ENCODE results near the gene STPG2. TPM values are rescaled to one million over a fixed set of nuclear protein-coding genes. Genes with fewer than 3 reads are reported as not detected.

The STPG2 gene
- total RNA-seq, 1 experiment from 2014 or later = 0.35 TPM

DNA sequence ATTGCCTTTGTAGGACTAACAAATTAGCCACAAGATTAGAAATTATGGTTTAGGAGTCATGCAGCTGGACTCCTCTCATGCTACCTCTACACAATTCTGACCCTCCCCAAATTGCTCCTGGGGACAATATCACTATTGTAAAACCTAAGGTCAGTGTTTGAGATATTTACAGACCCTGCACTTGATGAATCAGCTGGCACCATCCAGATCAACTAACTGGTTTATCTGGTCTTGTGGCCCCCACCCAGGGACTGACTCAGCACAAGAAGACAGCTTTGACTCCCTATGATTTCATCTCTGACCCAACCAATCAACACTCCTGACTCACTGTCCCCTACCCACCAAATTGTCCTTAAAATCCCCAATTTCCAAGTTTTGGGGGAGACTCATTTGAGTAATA lies 192.4 kb downstream of the STPG2 start:
- H3K27me3 ChIP-seq (ENCODE audit: insufficient read depth, low read depth) = no peaks in the 10 kb centered on the region
- ChIA-PET POLR2A (ENCODE audit: unreplicated experiment) (no interaction called here), CTCF (no interaction called here)
- H3K9me3 ChIP-seq (ENCODE audit: insufficient read depth, low read depth) = peaks cover 8% of the 10 kb centered on the region; the same call in 1 of the 2 replicates
- H3F3A ChIP-seq (ENCODE audit: insufficient read depth, low read depth) = no peaks in the 10 kb centered on the region
- BruUV-seq (replicated peaks) = no TSS peak
- no peak overlapping the region for H3K4me2 ChIP-seq
- no peaks in the 10 kb centered on the region for H3K9me2 ChIP-seq (ENCODE audit: insufficient read depth)
- H3K36me3 ChIP-seq (ENCODE audit: low read depth) = no peaks in the 10 kb centered on the region
- H3K79me2 ChIP-seq (ENCODE audit: low read depth) = no peaks in the 10 kb centered on the region
- TF ChIP-seq, protein P1, sequence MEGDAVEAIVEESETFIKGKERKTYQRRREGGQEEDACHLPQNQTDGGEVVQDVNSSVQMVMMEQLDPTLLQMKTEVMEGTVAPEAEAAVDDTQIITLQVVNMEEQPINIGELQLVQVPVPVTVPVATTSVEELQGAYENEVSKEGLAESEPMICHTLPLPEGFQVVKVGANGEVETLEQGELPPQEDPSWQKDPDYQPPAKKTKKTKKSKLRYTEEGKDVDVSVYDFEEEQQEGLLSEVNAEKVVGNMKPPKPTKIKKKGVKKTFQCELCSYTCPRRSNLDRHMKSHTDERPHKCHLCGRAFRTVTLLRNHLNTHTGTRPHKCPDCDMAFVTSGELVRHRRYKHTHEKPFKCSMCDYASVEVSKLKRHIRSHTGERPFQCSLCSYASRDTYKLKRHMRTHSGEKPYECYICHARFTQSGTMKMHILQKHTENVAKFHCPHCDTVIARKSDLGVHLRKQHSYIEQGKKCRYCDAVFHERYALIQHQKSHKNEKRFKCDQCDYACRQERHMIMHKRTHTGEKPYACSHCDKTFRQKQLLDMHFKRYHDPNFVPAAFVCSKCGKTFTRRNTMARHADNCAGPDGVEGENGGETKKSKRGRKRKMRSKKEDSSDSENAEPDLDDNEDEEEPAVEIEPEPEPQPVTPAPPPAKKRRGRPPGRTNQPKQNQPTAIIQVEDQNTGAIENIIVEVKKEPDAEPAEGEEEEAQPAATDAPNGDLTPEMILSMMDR (conservative IDR thresholded peaks at IDR 0.05) = no peak
- no peak for TF ChIP-seq EZH2 (IDR thresholded peaks at IDR 0.05; ENCODE audit: low read depth)
- H2AFZ ChIP-seq = no peak overlapping the region
- intact Hi-C loops (cut with micrococcal nuclease; ENCODE audit: unreplicated experiment) = no loop called here
- no peak for DNase-seq
- peak overlapping the region; percentile 30; the same call in 1 of the 2 replicates for H3K27ac ChIP-seq
- H3K4me3 ChIP-seq = no peak overlapping the region
- H4K20me1 ChIP-seq (ENCODE audit: insufficient read depth) = no peaks in the 10 kb centered on the region
- peaks cover 12% of the 10 kb centered on the region for H3K4me1 ChIP-seq (replicated peaks; ENCODE audit: insufficient read depth)

DNA sequence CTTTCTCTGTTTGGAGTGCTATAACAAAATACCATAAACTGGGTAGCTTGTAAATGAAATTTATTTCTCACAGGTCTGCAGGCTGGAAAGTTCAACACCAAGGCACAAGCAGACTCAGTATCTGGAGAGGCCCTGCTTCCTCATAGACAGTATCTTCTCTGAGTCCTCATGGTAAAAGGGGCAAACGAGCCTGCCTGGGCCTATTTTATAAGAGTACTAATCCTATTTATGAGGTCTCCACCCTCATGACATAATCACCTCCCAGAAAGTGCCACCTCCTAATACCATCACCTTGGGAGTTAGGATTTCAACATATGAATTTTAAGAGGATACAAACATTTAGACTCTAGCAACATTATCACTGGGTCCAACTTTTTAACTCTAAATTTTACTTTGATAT lies 200.3 kb downstream of the STPG2 start:
- intact Hi-C loops (cut with micrococcal nuclease; ENCODE audit: unreplicated experiment) = no loop called here
- Histone ChIP-seq H3K27ac (no peak overlapping the region), H3K79me2 (ENCODE audit: low read depth) (no peaks in the 10 kb centered on the region), H3K9me3 (ENCODE audit: insufficient read depth, low read depth) (no peaks in the 10 kb centered on the region), H4K20me1 (ENCODE audit: insufficient read depth) (no peaks in the 10 kb centered on the region), H3K36me3 (ENCODE audit: low read depth) (no peaks in the 10 kb centered on the region), H3F3A (ENCODE audit: insufficient read depth, low read depth) (no peaks in the 10 kb centered on the region), H3K9me2 (ENCODE audit: insufficient read depth) (no peaks in the 10 kb centered on the region), H3K4me3 (no peak overlapping the region), H3K4me2 (no peak overlapping the region), H3K4me1 (replicated peaks; ENCODE audit: insufficient read depth) (0 out of 2 replicates have a peak, but pooled peaks cover 6% of the 10 kb centered on the region), H3K27me3 (ENCODE audit: insufficient read depth, low read depth) (no peaks in the 10 kb centered on the region), H2AFZ (no peak overlapping the region)
- DNase-seq = no peak
- CTCF ChIA-PET = no interaction called here
- POLR2A ChIA-PET (ENCODE audit: unreplicated experiment) = no interaction called here
- no TSS peak for BruUV-seq (replicated peaks)
- TF ChIP-seq, protein P1 (conservative IDR thresholded peaks at IDR 0.05) = no peak
- no peak for TF ChIP-seq EZH2 (IDR thresholded peaks at IDR 0.05; ENCODE audit: low read depth)

DNA sequence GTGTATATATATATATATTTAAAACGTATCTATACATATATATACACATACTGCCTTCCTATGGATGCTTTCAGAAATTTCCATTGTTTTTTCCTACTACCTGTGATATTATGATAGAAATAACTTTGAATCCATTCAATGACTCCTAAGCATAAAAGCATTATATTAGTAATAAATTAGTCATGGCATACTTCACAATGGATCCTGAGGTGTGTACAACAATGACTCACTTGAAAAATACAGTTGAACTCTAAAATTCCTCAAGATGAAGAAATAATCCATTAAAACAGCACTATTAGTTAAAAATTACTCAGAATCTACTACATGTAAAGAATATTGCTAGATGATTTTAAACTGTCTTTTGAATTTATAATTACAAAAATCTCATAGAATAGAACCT lies 201.1 kb downstream of the STPG2 start:
- no peak for DNase-seq
- no peak for TF ChIP-seq EZH2 (IDR thresholded peaks at IDR 0.05; ENCODE audit: low read depth)
- TF ChIP-seq, protein P1 (conservative IDR thresholded peaks at IDR 0.05) = no peak
- no peaks in the 10 kb centered on the region for H3K79me2 ChIP-seq (ENCODE audit: low read depth)
- no peak overlapping the region for H3K27ac ChIP-seq
- no peaks in the 10 kb centered on the region for H3K27me3 ChIP-seq (ENCODE audit: insufficient read depth, low read depth)
- no peaks in the 10 kb centered on the region for H3K9me2 ChIP-seq (ENCODE audit: insufficient read depth)
- H3K4me2 ChIP-seq = no peak overlapping the region
- no peak overlapping the region for H2AFZ ChIP-seq
- ChIA-PET CTCF (no interaction called here), POLR2A (ENCODE audit: unreplicated experiment) (no interaction called here)
- H3K9me3 ChIP-seq (ENCODE audit: insufficient read depth, low read depth) = no peaks in the 10 kb centered on the region
- H3K4me1 ChIP-seq (replicated peaks; ENCODE audit: insufficient read depth) = 0 out of 2 replicates have a peak, but pooled peaks cover 6% of the 10 kb centered on the region
- H3F3A ChIP-seq (ENCODE audit: insufficient read depth, low read depth) = no peaks in the 10 kb centered on the region
- H4K20me1 ChIP-seq (ENCODE audit: insufficient read depth) = no peaks in the 10 kb centered on the region
- no peaks in the 10 kb centered on the region for H3K36me3 ChIP-seq (ENCODE audit: low read depth)
- BruUV-seq (replicated peaks) = no TSS peak
- intact Hi-C loops (cut with micrococcal nuclease; ENCODE audit: unreplicated experiment) = no loop called here
- no peak overlapping the region for H3K4me3 ChIP-seq
